Stimulated activated CD8-positive, alpha-beta memory T cell treated with anti-CD3 and anti-CD28 coated beads, Interleukin-4, amount 100 ng/mL, for 24 hours (primary cell): ENCODE measurements around the gene MAST4.

ENCODE experiments used
- DNase-seq: peaks from one replicate; pipeline ENCODE4 v3.0.0-alpha.2; 2020; ENCODE audit warnings: low read depth

MAST4 gene

GRCh38 chr5:67019065-67019845, 423.1 kb downstream of the MAST4 start:
- DNase-seq, result no peak

DNA sequence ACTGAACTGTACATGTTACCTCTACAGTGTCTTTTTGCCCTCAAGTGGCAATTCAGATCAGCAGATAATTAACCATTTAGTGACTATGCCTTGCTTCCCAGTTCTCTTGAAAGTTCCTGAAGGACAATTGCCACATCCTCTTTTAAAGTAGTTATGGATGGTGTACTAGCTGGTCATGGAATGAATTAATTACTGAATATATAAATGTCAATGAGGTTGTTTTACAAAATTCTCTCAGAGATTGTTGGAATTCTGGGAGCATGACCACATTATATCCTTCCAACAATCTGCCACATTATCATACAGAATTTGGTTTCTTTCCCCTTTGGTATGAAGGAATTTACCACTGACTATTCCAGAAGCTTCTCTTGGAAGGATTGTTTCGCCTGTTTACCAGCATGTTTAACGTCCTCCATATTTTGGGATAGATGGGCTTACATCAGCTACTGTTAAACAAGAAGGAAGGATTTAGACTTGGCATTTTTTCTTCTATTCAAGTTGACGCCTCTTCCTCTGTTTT, 424.0 kb downstream of the MAST4 start:
- DNase-seq, result no peak

GRCh38 chr5:67021031-67021430, 424.8 kb downstream of the MAST4 start:
- no peak for DNase-seq

- no peak for DNase-seq
These were observed 425.3 kb downstream of the MAST4 start for GRCh38 chr5:67021521-67021920.

GRCh38 chr5:67021962-67022361, 425.8 kb downstream of the MAST4 start:
- DNase-seq, result no peak

- no peak for DNase-seq
These were observed 429.3 kb downstream of the MAST4 start for GRCh38 chr5:67025457-67025856.

DNA sequence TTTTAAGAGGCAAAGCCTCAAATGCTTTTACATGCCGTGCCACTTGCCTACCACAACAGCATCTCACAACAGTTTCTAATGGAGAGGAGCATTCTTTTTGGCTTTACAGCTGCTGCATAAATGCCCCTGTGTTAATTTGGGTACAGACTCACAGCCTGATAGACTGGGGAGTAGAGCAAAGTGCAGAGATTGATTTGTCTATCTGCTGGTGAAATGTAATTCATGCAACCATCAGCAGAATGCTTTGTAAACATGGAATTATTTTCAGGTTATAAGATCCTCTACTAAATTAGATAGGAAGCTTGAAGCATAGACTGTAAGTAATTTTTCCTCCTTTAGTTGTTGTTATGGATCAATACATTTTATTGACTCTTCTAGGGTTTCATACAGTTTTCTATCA, 430.1 kb downstream of the MAST4 start:
- no peak for DNase-seq

DNA sequence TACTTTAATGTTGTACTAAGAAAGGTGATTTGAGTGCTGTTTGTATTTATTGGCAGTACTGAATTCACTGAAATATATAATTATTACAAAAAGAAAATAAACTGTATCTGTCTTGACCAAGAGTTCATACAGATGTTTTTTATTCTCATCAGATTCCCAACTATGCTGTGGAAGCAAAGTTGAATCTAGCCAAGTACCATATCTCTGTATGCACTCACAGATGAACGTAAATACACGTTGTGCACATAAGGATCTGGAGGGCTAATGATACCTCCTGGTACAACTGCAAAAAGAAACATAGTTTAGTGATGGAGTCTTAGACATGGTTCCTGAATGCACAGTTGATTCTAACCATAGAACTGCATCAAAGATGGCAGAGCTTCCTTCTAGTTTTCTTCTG, 431.0 kb downstream of the MAST4 start:
- DNase-seq, result no peak

- DNase-seq, result no peak
These were observed 432.2 kb downstream of the MAST4 start for GRCh38 chr5:67028371-67028770.

DNA sequence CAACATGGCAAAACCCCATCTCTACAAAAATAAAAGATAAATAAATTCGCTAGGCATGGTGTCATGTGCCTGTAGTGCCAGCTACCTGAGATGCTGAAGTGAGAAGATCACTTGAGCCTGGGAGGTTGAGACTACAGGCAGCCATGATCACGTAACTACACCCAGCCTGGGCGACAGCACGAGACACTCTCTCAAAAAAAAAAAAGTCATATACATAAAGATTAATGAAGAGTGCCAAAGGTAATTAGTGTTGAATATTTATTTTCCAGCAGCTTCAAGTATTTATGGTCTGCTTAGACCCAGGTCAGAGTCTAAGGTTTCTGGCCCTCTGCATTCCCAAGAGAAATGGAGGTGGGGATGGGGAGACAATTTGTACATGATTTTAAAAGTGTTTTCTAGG, 432.7 kb downstream of the MAST4 start:
- no peak for DNase-seq

- DNase-seq, result no peak
These were observed 433.3 kb downstream of the MAST4 start for GRCh38 chr5:67029481-67029880.

- no peak for DNase-seq
These were observed 434.3 kb downstream of the MAST4 start for GRCh38 chr5:67030289-67031056.

GRCh38 chr5:67031057-67031443, 434.9 kb downstream of the MAST4 start:
- no peak for DNase-seq

GRCh38 chr5:67031692-67032091, 435.5 kb downstream of the MAST4 start:
- no peak for DNase-seq

- DNase-seq, result no peak
These were observed 436.9 kb downstream of the MAST4 start for GRCh38 chr5:67032921-67033664.

- DNase-seq, result no peak
These were observed 437.9 kb downstream of the MAST4 start for GRCh38 chr5:67033880-67034651.

DNA sequence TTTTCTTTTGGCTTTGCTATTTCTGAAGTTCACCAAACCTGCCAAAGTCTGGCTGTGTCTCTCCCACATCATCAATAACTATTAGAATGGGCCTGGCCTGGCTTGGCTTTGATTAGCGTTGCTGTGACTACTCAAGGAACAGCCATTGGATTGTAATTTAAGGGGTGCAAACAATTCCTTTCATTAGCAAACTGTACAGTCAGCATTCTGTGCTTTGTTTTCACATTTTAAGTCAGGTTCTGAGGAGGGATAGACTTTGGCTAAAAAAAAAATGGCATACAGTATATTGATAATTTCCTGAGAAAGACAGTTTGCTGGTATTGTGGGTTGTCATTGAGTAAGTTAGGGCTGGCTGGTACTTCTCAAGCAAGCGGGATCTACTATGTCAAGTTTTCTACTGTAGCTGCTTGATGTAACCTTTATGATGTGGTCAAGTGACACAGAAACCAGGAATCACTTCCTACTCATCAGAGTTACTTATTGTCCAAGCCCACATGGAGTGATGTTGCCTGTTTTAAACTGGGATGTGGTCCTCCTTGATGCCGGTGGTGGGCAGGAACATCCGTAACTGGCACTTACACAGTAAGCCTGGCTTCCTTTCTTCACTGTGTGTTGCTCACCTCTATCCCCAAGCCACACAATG, 439.0 kb downstream of the MAST4 start:
- DNase-seq, result no peak

DNA sequence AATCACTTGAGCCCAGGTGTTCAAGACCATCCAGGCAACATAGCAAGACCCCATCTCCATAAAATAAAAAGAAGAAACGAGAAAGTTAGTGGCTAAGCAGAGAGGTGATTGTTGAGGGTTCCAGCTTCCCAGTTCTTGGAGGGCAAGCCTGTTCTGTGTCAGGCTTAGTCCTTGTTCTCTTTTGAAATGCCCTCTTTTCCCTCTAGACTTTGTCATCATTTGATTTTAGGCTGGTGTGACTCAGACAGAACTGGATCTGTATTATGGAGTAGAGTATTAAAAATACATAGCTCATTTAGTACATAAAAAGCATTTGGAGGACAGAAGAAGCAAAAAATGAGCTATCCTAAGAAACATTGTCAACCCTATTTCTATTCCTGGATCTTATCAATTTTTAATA, 441.0 kb downstream of the MAST4 start:
- DNase-seq, result no peak

- DNase-seq, result no peak
These were observed 442.8 kb downstream of the MAST4 start for GRCh38 chr5:67038817-67039603.

GRCh38 chr5:67042176-67043003, 446.2 kb downstream of the MAST4 start:
- DNase-seq, result no peak
